H1 (cell line): ENCODE measurements around the gene ZDHHC17. TPM values are rescaled to one million over a fixed set of nuclear protein-coding genes. Genes with fewer than 3 reads are reported as not detected.

Experiments
- CTCF ChIA-PET: fragments of 300-600 bp; sonication (Branson Sonifier 250); formaldehyde crosslinking; loops from one replicate; lab custom pipeline; 2021; ENCODE audit not compliant: partially characterized antibody; lab: Charles Lee
- POLR2A ChIA-PET: fragments of 300-600 bp; sonication (Branson Sonifier 250); formaldehyde crosslinking; loops from one replicate; lab custom pipeline; 2021; ENCODE audit warnings: inconsistent platforms; ENCODE audit not compliant: partially characterized antibody; lab: Charles Lee
- DNase-seq, 2 experiments: peaks; one replicate each; pipeline versions ENCODE4 v3.0.0 to v3.0.0-alpha.2; 2010 to 2022; ENCODE audit warnings: low spot score in 2 of 2, low read depth in 1 of 2, mixed read lengths in 1 of 2
- FAIRE-seq: peaks from 2 replicates; lab custom pipeline; 2011; peaks lifted over from hg19 to GRCh38; lab: Jason Lieb, UNC
- H2AFZ ChIP-seq: 2 replicates; pipeline ENCODE4 v1.8.1; 2012; ENCODE audit warnings: low read length, inconsistent platforms
- H2AK5ac ChIP-seq: 2 replicates; pipeline ENCODE4 v1.6.1; 2013; ENCODE audit warnings: low read depth, low read length
- H2BK120ac ChIP-seq: replicated peaks from 2 replicates; pipeline ENCODE3; 2013; ENCODE audit warnings: low read depth, low read length, inconsistent platforms
- H2BK12ac ChIP-seq: 2 replicates; pipeline ENCODE4 v1.6.1; 2013; ENCODE audit warnings: low read depth, low read length
- H2BK15ac ChIP-seq: 2 replicates; pipeline ENCODE4 v1.6.1; 2013; ENCODE audit warnings: low read length
- H2BK20ac ChIP-seq: 2 replicates; pipeline ENCODE4 v1.6.1; 2013; ENCODE audit warnings: low read length
- H2BK5ac ChIP-seq: 2 replicates; pipeline ENCODE4 v1.6.1; 2013; ENCODE audit warnings: low read depth, low read length
- H3K14ac ChIP-seq: 2 replicates; pipeline ENCODE4 v1.6.1; 2013; ENCODE audit warnings: inconsistent platforms; ENCODE audit not compliant: insufficient read length
- H3K18ac ChIP-seq: 2 replicates; pipeline ENCODE4 v1.6.1; 2013; ENCODE audit warnings: low read length; ENCODE audit errors: extremely low read depth
- H3K23ac ChIP-seq: 2 replicates; pipeline ENCODE4 v1.6.1; 2013; ENCODE audit warnings: inconsistent platforms; ENCODE audit not compliant: insufficient read length
- H3K23me2 ChIP-seq: 2 replicates; pipeline ENCODE4 v1.6.1; 2013; ENCODE audit warnings: low read depth, low read length
- H3K27ac ChIP-seq: 2 replicates; pipeline ENCODE4 v1.6.1; 2011; ENCODE audit warnings: low read depth, low read length, inconsistent platforms
- H3K27me3 ChIP-seq, 4 experiments: replicated peaks in 1 of 4; 1 replicate in 1 of 4; 2 replicates in 3 of 4; pipeline versions ENCODE4 v1.6.1 to v1.8.1; 2011 to 2013; ENCODE audit warnings: low read length in 3 of 4, mild to moderate bottlenecking in 3 of 4, inconsistent platforms in 2 of 4, mixed read lengths in 2 of 4, moderate library complexity in 1 of 4; ENCODE audit not compliant: control insufficient read depth in 3 of 4, insufficient read depth in 3 of 4; ENCODE audit errors: extremely low read depth in 1 of 4
- H3K36me3 ChIP-seq, 4 experiments: 2 replicates each; pipeline versions ENCODE4 v1.6.1 to v1.8.1; 2011 to 2013; ENCODE audit warnings: mild to moderate bottlenecking in 4 of 4, low read length in 3 of 4, moderate library complexity in 2 of 4, control low read depth in 1 of 4, inconsistent platforms in 1 of 4; ENCODE audit not compliant: insufficient read depth in 4 of 4, control insufficient read depth in 2 of 4
- H3K4ac ChIP-seq: replicated peaks from 2 replicates; pipeline ENCODE3; 2013; ENCODE audit warnings: low read length, low read depth, mixed read lengths, inconsistent platforms; ENCODE audit not compliant: insufficient read length
- H3K4me1 ChIP-seq, 4 experiments: replicated peaks in 1 of 4; 1 replicate in 1 of 4; 2 replicates in 3 of 4; pipeline versions ENCODE4 v1.6.1 to v1.8.1; 2011 to 2013; ENCODE audit warnings: low read length in 3 of 4, inconsistent platforms in 2 of 4, mixed read lengths in 1 of 4; ENCODE audit not compliant: insufficient read depth in 4 of 4, control insufficient read depth in 3 of 4
- H3K4me2 ChIP-seq, 2 experiments: 2 replicates each; pipeline versions ENCODE4 v1.6.1 to v1.8.1; 2011 to 2013; ENCODE audit warnings: low read depth in 2 of 2, low read length in 2 of 2, control low read depth in 1 of 2, inconsistent platforms in 1 of 2, mild to moderate bottlenecking in 1 of 2; ENCODE audit not compliant: insufficient read depth in 1 of 2
- H3K4me3 ChIP-seq, 4 experiments: fragments of 200-600, 300-600 bp in 1 of 4; sonication (generic), shearing (Covaris generic), sonication (Bioruptor Twin) in 1 of 4; 2 replicates each; pipeline versions ENCODE4 v1.5.1 to v1.8.1; 2011 to 2016; ENCODE audit warnings: low read length in 4 of 4, low read depth in 3 of 4, control low read depth in 2 of 4, inconsistent platforms in 2 of 4, mild to moderate bottlenecking in 2 of 4, mixed read lengths in 1 of 4, moderate library complexity in 1 of 4; ENCODE audit not compliant: insufficient read depth in 2 of 4; ENCODE audit errors: extremely low read depth in 1 of 4
- H3K56ac ChIP-seq: replicated peaks from 2 replicates; pipeline ENCODE3; 2013; ENCODE audit warnings: low read depth, mild to moderate bottlenecking, mixed read lengths, low read length, inconsistent platforms; ENCODE audit not compliant: insufficient read length
- H3K79me1 ChIP-seq: 2 replicates; pipeline ENCODE4 v1.6.1; 2013; ENCODE audit warnings: low read depth, low read length, control low read depth
- H3K79me2 ChIP-seq, 2 experiments: 2 replicates each; pipeline versions ENCODE4 v1.6.1 to v1.8.1; 2012 to 2013; ENCODE audit warnings: low read length in 2 of 2, mild to moderate bottlenecking in 2 of 2, inconsistent platforms in 1 of 2; ENCODE audit not compliant: insufficient read depth in 2 of 2, control insufficient read depth in 1 of 2
- H3K9ac ChIP-seq, 4 experiments: replicated peaks in 1 of 4; 1 replicate in 1 of 4; 2 replicates in 3 of 4; pipeline versions ENCODE4 v1.6.1 to v1.8.1; 2011 to 2013; ENCODE audit warnings: low read depth in 3 of 4, low read length in 3 of 4, control low read depth in 2 of 4, mild to moderate bottlenecking in 2 of 4, moderate library complexity in 2 of 4, inconsistent platforms in 1 of 4; ENCODE audit errors: extremely low read depth in 1 of 4
- H3K9me3 ChIP-seq, 2 experiments: 2 replicates each; pipeline versions ENCODE4 v1.6.1 to v1.8.1; 2012 to 2013; ENCODE audit warnings: mild to moderate bottlenecking in 2 of 2, moderate library complexity in 2 of 2, control low read depth in 1 of 2, inconsistent platforms in 1 of 2, low read depth in 1 of 2, low read length in 1 of 2, mixed read lengths in 1 of 2; ENCODE audit not compliant: insufficient read depth in 2 of 2
- H4K20me1 ChIP-seq, 2 experiments: replicated peaks in 1 of 2; 2 replicates each; pipeline versions ENCODE3 to v1.8.1; 2011 to 2013; ENCODE audit warnings: inconsistent platforms in 2 of 2, low read length in 2 of 2, mild to moderate bottlenecking in 1 of 2; ENCODE audit not compliant: insufficient read depth in 2 of 2, control insufficient read depth in 1 of 2
- H4K5ac ChIP-seq: 2 replicates; pipeline ENCODE4 v1.6.1; 2013; ENCODE audit warnings: low read length, low read depth, mixed read lengths, inconsistent platforms; ENCODE audit not compliant: insufficient read length
- H4K8ac ChIP-seq: 2 replicates; pipeline ENCODE4 v1.8.0; 2013; ENCODE audit warnings: mild to moderate bottlenecking, moderate library complexity, low read length, inconsistent platforms; ENCODE audit not compliant: insufficient read depth; ENCODE audit errors: extremely low read depth
- H4K91ac ChIP-seq: replicated peaks from 2 replicates; pipeline ENCODE3; 2013; ENCODE audit warnings: low read length, mixed read lengths, inconsistent platforms; ENCODE audit not compliant: insufficient read length
- ASH2L ChIP-seq: fragments of 200-600, 300-600 bp; sonication (generic); IDR thresholded peaks from one replicate; pipeline ENCODE4 v1.7.1; 2017; ENCODE audit warnings: low read length
- CBX8 ChIP-seq: fragments of 300-800, 300-1000 bp; sonication (generic); IDR thresholded peaks from 2 replicates; pipeline ENCODE4 v1.7.1; 2016; ENCODE audit warnings: low read depth, low read length, borderline replicate concordance
- CTBP2 ChIP-seq: IDR thresholded peaks from 2 replicates; pipeline ENCODE4 v1.7.0; 2011; ENCODE audit warnings: borderline replicate concordance, mild to moderate bottlenecking, moderate library complexity, mixed read lengths, low read length; ENCODE audit not compliant: insufficient read depth, insufficient read length
- EP300 ChIP-seq, 2 experiments: IDR thresholded peaks; 1 replicate in 1 of 2; 2 replicates in 1 of 2; pipeline ENCODE4 v1.6.1; 2011 to 2012; ENCODE audit warnings: low read depth in 2 of 2, low read length in 2 of 2, mild to moderate bottlenecking in 2 of 2, borderline replicate concordance in 1 of 2, inconsistent platforms in 1 of 2, moderate library complexity in 1 of 2
- POLR2A ChIP-seq, 2 experiments: IDR thresholded peaks; 1 replicate in 1 of 2; 2 replicates in 1 of 2; pipeline ENCODE4 v1.6.1; 2011; ENCODE audit warnings: low read depth in 2 of 2, low read length in 2 of 2, mild to moderate bottlenecking in 2 of 2; ENCODE audit errors: control extremely low read depth in 1 of 2
- RAD21 ChIP-seq, 2 experiments: IDR thresholded peaks in 1 of 2; conservative IDR thresholded peaks in 1 of 2; 2 replicates each; pipeline ENCODE4 v1.6.1; 2011; ENCODE audit warnings: low read depth in 2 of 2, low read length in 2 of 2, improper control_type of control experiment in 1 of 2, inconsistent platforms in 1 of 2, mild to moderate bottlenecking in 1 of 2, moderate library complexity in 1 of 2
- SIN3A ChIP-seq, 2 experiments: IDR thresholded peaks in 1 of 2; conservative IDR thresholded peaks in 1 of 2; 2 replicates each; pipeline ENCODE4 v1.6.1; 2011 to 2012; ENCODE audit warnings: low read length in 2 of 2, improper control_type of control experiment in 1 of 2, low read depth in 1 of 2, mild to moderate bottlenecking in 1 of 2
- SP2 ChIP-seq: IDR thresholded peaks from 2 replicates; pipeline ENCODE4 v1.6.1; 2012; ENCODE audit warnings: mild to moderate bottlenecking, low read length, inconsistent platforms
- TAF1 ChIP-seq: IDR thresholded peaks from 2 replicates; pipeline ENCODE4 v1.6.1; 2011; ENCODE audit warnings: mild to moderate bottlenecking, low read depth, low read length
- TEAD4 ChIP-seq: IDR thresholded peaks from 2 replicates; pipeline ENCODE4 v1.6.1; 2012; ENCODE audit warnings: low read depth, low read length, inconsistent platforms, mixed read lengths
- YY1 ChIP-seq: IDR thresholded peaks from 2 replicates; pipeline ENCODE4 v1.6.1; 2011; ENCODE audit warnings: low read depth, mild to moderate bottlenecking, low read length
- WGBS, 2 experiments: shearing (Covaris generic) in 1 of 2; methylation state at CpG; one replicate each; pipeline versions ENCODE4 v1.1.6 to v1.1.7; 2013 to 2015; ENCODE audit warnings: low lambda C conversion rate in 2 of 2, mixed read lengths in 2 of 2, inconsistent platforms in 1 of 2, low coverage in 1 of 2, missing lambda C conversion rate in 1 of 2; ENCODE audit not compliant: insufficient replicate concordance in 2 of 2, insufficient coverage in 1 of 2, insufficient read length in 1 of 2; ENCODE audit errors: extremely low coverage in 1 of 2, missing lambda C conversion rate in 1 of 2; 5-methylcytosine and 5-hydroxymethylcytosine counted together
- polyA plus RNA-seq, 7 experiments: library from polyadenylated mRNA; depleted of rRNA in 3 of 7; stranded (reverse) in 5 of 7; unstranded in 2 of 7; fragments of >200 nt in 5 of 7; fragments of 200-250 nt in 2 of 7; gene quantifications; 1 replicate in 5 of 7; 2 replicates in 1 of 7; 4 replicates in 1 of 7; pipeline versions ENCODE4 v1.2.1 to v1.2.3, GENCODE V29; 2011 to 2013; ENCODE audit warnings: missing spikeins in 2 of 7, mixed read lengths in 2 of 7
- total RNA-seq: library from RNA; stranded (reverse); fragmentation: NEBNext Ultra II Directional; extraction: Animal tissue kit (Norgen Biotek cat#: 25700); gene quantifications from 2 replicates; pipeline ENCODE4 v1.2.1, GENCODE V29; 2021
- TF ChIP-seq, protein P1 (sequence below): IDR thresholded peaks from 2 replicates; pipeline ENCODE4 v1.6.1; 2012; ENCODE audit warnings: low read length, inconsistent platforms

The ZDHHC17 gene
- total and polyA plus RNA-seq, 2 of the 8 experiments (the other 6 are each of a cell fraction or from before 2014, with no cell fraction given) = 27.6 to 28.9 TPM

DNA sequence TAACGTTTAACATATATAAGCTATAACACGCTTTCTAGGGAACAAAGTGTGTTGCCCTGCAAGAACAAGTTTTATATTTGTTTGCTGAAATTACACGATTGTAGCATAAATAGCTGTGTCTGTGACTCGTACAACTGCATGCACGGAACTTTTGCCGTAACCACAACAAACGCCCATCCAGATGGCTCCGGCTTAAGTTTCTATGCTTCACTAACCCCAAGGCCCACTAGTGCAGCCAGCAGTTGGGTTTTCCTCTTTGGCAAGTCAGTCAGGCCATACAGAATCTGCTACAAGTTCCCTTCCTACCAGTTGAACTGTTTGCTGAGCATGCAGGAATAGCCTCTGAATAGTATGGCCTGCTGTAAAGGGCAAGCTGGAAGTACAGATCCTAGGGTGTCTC, 102.8 kb downstream of the ZDHHC17 start:
- Histone ChIP-seq H2BK120ac (no peak overlapping the region), H4K8ac (no peak overlapping the region), H4K5ac (no peak overlapping the region), H4K91ac (no peak overlapping the region), H4K20me1 (no peaks in the 10 kb centered on the region), H3K27me3 (no peaks in the 10 kb centered on the region), H3K9ac (no peak overlapping the region), H3K14ac (no peak overlapping the region), H2BK12ac (no peak overlapping the region), H3K79me1 (peaks cover 6% of the 10 kb centered on the region; the same call in 1 of the 2 replicates), H3K27ac (no peak overlapping the region), H3K23me2 (no peaks in the 10 kb centered on the region), H3K4ac (no peak overlapping the region), H3K9me3 (no peaks in the 10 kb centered on the region), H3K18ac (no peak overlapping the region), H2AK5ac (no peak overlapping the region), H2BK20ac (no peak overlapping the region), H3K23ac (no peak overlapping the region), H3K4me1 (peaks cover 0 to 7% (median 3%) of the 10 kb centered on the region in 4 experiments; a peak in 4 of 7 replicates), H3K4me2 (no peak overlapping the region), H3K4me3 (no peak overlapping the region), H2AFZ (no peak overlapping the region), H2BK5ac (no peak overlapping the region), H3K56ac (no peak overlapping the region), H3K79me2 (peaks cover 0 to 58% of the 10 kb centered on the region in 2 experiments; a peak in 3 of 4 replicates), H2BK15ac (no peak overlapping the region), H3K36me3 (peaks cover 3 to 16% (median 10%) of the 10 kb centered on the region in 4 experiments; a peak in 7 of 8 replicates)
- ChIA-PET POLR2A (interaction anchor here (1.1 to 3.9 kb wide), 5 partner anchors 9 to 55 kb away, joined by 3 to 19 read pairs (median 4); partner anchors contain the start of gene CSRP2), CTCF (interaction anchor here (0.7 to 1.4 kb wide), 8 partner anchors 16 to 241 kb away, joined by 3 to 8 read pairs (median 3); no protein-coding TSS in a partner anchor)
- WGBS, 2 experiments = 92% methylated on average over 8 of the region's 8 CpGs; no CpG with 5 or more reads in 1 of the 2 experiments
- DNase-seq (no peak), FAIRE-seq (no peak)
- TF ChIP-seq EP300 (IDR thresholded peaks at IDR 0.05; ENCODE audit: borderline replicate concordance in 1 of 2, low read depth in 2 of 2, low read length in 2 of 2) (no peak), RAD21 (IDR thresholded peaks at IDR 0.05 in 1 of 2, conservative IDR thresholded peaks at IDR 0.05 in 1 of 2; ENCODE audit: low read depth in 2 of 2, low read length in 2 of 2) (no peak), YY1 (no peak), POLR2A (IDR thresholded peaks at IDR 0.05; ENCODE audit: control extremely low read depth in 1 of 2, low read depth in 2 of 2, low read length in 2 of 2) (no peak), CTBP2 (no peak), CBX8 (no peak), ASH2L (no peak), SIN3A (conservative IDR thresholded peaks at IDR 0.05 in 1 of 2, IDR thresholded peaks at IDR 0.05 in 1 of 2; ENCODE audit: low read depth in 1 of 2, low read length in 2 of 2) (no peak), TEAD4 (no peak), SP2 (no peak), TAF1 (no peak)
- TF ChIP-seq, protein P1, sequence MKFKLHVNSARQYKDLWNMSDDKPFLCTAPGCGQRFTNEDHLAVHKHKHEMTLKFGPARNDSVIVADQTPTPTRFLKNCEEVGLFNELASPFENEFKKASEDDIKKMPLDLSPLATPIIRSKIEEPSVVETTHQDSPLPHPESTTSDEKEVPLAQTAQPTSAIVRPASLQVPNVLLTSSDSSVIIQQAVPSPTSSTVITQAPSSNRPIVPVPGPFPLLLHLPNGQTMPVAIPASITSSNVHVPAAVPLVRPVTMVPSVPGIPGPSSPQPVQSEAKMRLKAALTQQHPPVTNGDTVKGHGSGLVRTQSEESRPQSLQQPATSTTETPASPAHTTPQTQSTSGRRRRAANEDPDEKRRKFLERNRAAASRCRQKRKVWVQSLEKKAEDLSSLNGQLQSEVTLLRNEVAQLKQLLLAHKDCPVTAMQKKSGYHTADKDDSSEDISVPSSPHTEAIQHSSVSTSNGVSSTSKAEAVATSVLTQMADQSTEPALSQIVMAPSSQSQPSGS = no peak
